VCaP (cell line): ENCODE data around the gene TMEM203.
A peak's percentile ranks its signal among the peaks of the same experiment; 100 is the strongest.

Experiments used
- H3K27ac ChIP-seq: fragments of 450-650 bp; 2 replicates; pipeline ENCODE4 v1.5.1; 2017
- CTCF ChIP-seq: fragments of 450-650 bp; conservative IDR thresholded peaks from 2 replicates; pipeline ENCODE4 v1.5.1; 2017; ENCODE audit warnings: mild to moderate bottlenecking, moderate library complexity

Gene TMEM203

GRCh38 chr9:137178939-137179630 is 26.4 kb downstream of the TMEM203 start:
- no peak for TF ChIP-seq CTCF
- no peak overlapping the region for H3K27ac ChIP-seq

GRCh38 chr9:137178201-137178938 is 27.1 kb downstream of the TMEM203 start:
- no peak overlapping the region for H3K27ac ChIP-seq
- no peak for TF ChIP-seq CTCF

GRCh38 chr9:137176302-137177182 is 28.9 kb downstream of the TMEM203 start:
- H3K27ac ChIP-seq, result peak overlapping the region; percentile 100
- peak; percentile 85 for TF ChIP-seq CTCF

- H3K27ac ChIP-seq, result peak overlapping the region; percentile 100
- no peak for TF ChIP-seq CTCF
Observed at GRCh38 chr9:137175345-137175961, 30.0 kb downstream of the TMEM203 start.

GRCh38 chr9:137174722-137175293 is 30.6 kb downstream of the TMEM203 start:
- TF ChIP-seq CTCF, result no peak
- peak overlapping the region; percentile 100 for H3K27ac ChIP-seq

- TF ChIP-seq CTCF, result no peak
- peak overlapping the region; percentile 100 for H3K27ac ChIP-seq
Observed at GRCh38 chr9:137173796-137174664, 31.4 kb downstream of the TMEM203 start.
